Endothelial cell of umbilical vein (primary cell): ENCODE data around the gene LDLRAD4. TPM values are rescaled to one million over a fixed set of nuclear protein-coding genes. Genes with fewer than 3 reads are reported as not detected.

Experiments used
- BruUV-seq: library from RNA; stranded (reverse); fragments of 400-500 nt; replicated peaks from 2 replicates; lab custom pipeline; 2021; lab: Mats Ljungman, UMichigan
- CTCF ChIA-PET: fragments of 300-600, 350-600 bp; sonication (Branson Sonifier 250); formaldehyde crosslinking; loops from one replicate; lab custom pipeline; 2021; ENCODE audit warnings: antibody characterized with exemption, inconsistent platforms; lab: Charles Lee
- POLR2A ChIA-PET: fragments of 300-600, 350-600 bp; sonication (Branson Sonifier 250); formaldehyde crosslinking; loops from one replicate; lab custom pipeline; 2021; ENCODE audit warnings: antibody characterized with exemption, inconsistent platforms; lab: Charles Lee
- DNase-seq: peaks from one replicate; pipeline ENCODE4 v3.0.0-alpha.2; 2011; ENCODE audit warnings: low read depth, low spot score
- FAIRE-seq: peaks from 2 replicates; lab custom pipeline; 2011; peaks lifted over from hg19 to GRCh38; lab: Jason Lieb, UNC
- H2AFZ ChIP-seq: 2 replicates; pipeline ENCODE4 v1.6.0; 2012; ENCODE audit warnings: low read depth, low read length, control low read depth, inconsistent platforms
- H3K27ac ChIP-seq: 2 replicates; pipeline ENCODE4 v1.5.1; 2011; ENCODE audit warnings: low read depth, mild to moderate bottlenecking, control low read depth, low read length, moderate library complexity; ENCODE audit not compliant: insufficient read depth
- H3K27me3 ChIP-seq, 2 experiments: 2 replicates each; pipeline versions ENCODE4 v1.6.0 to v1.6.1; 2011; ENCODE audit warnings: low read length in 2 of 2, mixed read lengths in 1 of 2; ENCODE audit not compliant: control insufficient read depth in 2 of 2, insufficient read depth in 2 of 2
- H3K36me3 ChIP-seq, 2 experiments: 2 replicates in 1 of 2; 3 replicates in 1 of 2; pipeline ENCODE4 v1.5.1; 2011; ENCODE audit warnings: low read length in 2 of 2, mild to moderate bottlenecking in 1 of 2, moderate library complexity in 1 of 2; ENCODE audit not compliant: control insufficient read depth in 2 of 2, insufficient read depth in 2 of 2; ENCODE audit errors: extremely low read depth in 1 of 2
- H3K4me1 ChIP-seq: 3 replicates; pipeline ENCODE4 v1.5.1; 2011; ENCODE audit warnings: mild to moderate bottlenecking, low read length; ENCODE audit not compliant: control insufficient read depth, insufficient read depth; ENCODE audit errors: extremely low read depth
- H3K4me2 ChIP-seq: 2 replicates; pipeline ENCODE4 v1.6.1; 2011; ENCODE audit warnings: low read length, control low read depth, mixed read lengths; ENCODE audit not compliant: insufficient read depth
- H3K4me3 ChIP-seq, 3 experiments: fragments of 200-600 bp in 1 of 3; sonication (generic), shearing (Covaris generic) in 1 of 3; replicated peaks in 1 of 3; 2 replicates each; pipeline ENCODE4 v1.5.1; 2011 to 2016; ENCODE audit warnings: control low read depth in 3 of 3, low read length in 3 of 3, mild to moderate bottlenecking in 2 of 3, inconsistent platforms in 1 of 3, low read depth in 1 of 3, moderate library complexity in 1 of 3; ENCODE audit not compliant: insufficient read depth in 1 of 3
- H3K79me2 ChIP-seq: 2 replicates; pipeline ENCODE4 v1.6.0; 2012; ENCODE audit warnings: low read length, inconsistent platforms; ENCODE audit not compliant: control insufficient read depth, insufficient read depth
- H3K9ac ChIP-seq: replicated peaks from 2 replicates; pipeline ENCODE3; 2011; ENCODE audit warnings: low read length, control low read depth; ENCODE audit not compliant: insufficient read depth; ENCODE audit errors: extremely low read depth
- H3K9me1 ChIP-seq: replicated peaks from 3 replicates; pipeline ENCODE4 v1.6.0; 2011; ENCODE audit warnings: mild to moderate bottlenecking, low read length; ENCODE audit not compliant: control insufficient read depth, insufficient read depth; ENCODE audit errors: extremely low read depth
- H3K9me3 ChIP-seq: replicated peaks from 2 replicates; pipeline ENCODE4 v1.5.1; 2012; ENCODE audit warnings: low read length, inconsistent platforms; ENCODE audit not compliant: control insufficient read depth, insufficient read depth
- H4K20me1 ChIP-seq: replicated peaks from 2 replicates; pipeline ENCODE3; 2011; ENCODE audit warnings: mild to moderate bottlenecking, low read length; ENCODE audit not compliant: control insufficient read depth, insufficient read depth; ENCODE audit errors: extremely low read depth
- CTCF ChIP-seq, 2 donors: IDR thresholded peaks; 1 replicate in 1 of 2; 2 replicates in 1 of 2; pipeline ENCODE4 v1.5.1; 2011; ENCODE audit warnings: low read length in 2 of 2, mild to moderate bottlenecking in 2 of 2, moderate library complexity in 2 of 2, control low read depth in 1 of 2, inconsistent platforms in 1 of 2, low read depth in 1 of 2; ENCODE audit not compliant: insufficient read depth in 1 of 2; ENCODE audit errors: extremely low read depth in 1 of 2
- EZH2 ChIP-seq: IDR thresholded peaks from 2 replicates; pipeline ENCODE4 v1.6.1; 2012; ENCODE audit warnings: borderline replicate concordance, low read depth, mild to moderate bottlenecking, moderate library complexity, low read length, inconsistent platforms; ENCODE audit not compliant: severe bottlenecking
- FOS ChIP-seq: IDR thresholded peaks from 2 replicates; pipeline ENCODE4 v1.6.1; 2011; ENCODE audit warnings: mild to moderate bottlenecking, low read length, moderate library complexity, borderline replicate concordance; ENCODE audit not compliant: insufficient read depth
- GATA2 ChIP-seq: IDR thresholded peaks from 2 replicates; pipeline ENCODE4 v1.7.0; 2011; ENCODE audit warnings: low read depth, mild to moderate bottlenecking, moderate library complexity, mixed read lengths, low read length; ENCODE audit not compliant: insufficient read length, insufficient read depth
- JUN ChIP-seq: IDR thresholded peaks from 2 replicates; pipeline ENCODE4 v1.6.1; 2011; ENCODE audit warnings: borderline replicate concordance, low read depth; ENCODE audit not compliant: insufficient read length, insufficient read depth
- MYC ChIP-seq: IDR thresholded peaks from one replicate; pipeline ENCODE4 v1.6.1; 2011; ENCODE audit warnings: mild to moderate bottlenecking, low read depth, low read length
- POLR2A ChIP-seq: IDR thresholded peaks from 2 replicates; pipeline ENCODE4 v1.6.1; 2012; ENCODE audit warnings: low read depth, mild to moderate bottlenecking, control low read depth, low read length
- POLR2AphosphoS5 ChIP-seq: IDR thresholded peaks from 2 replicates; pipeline ENCODE4 v1.6.1; 2012; ENCODE audit warnings: low read depth, mild to moderate bottlenecking, control low read depth, low read length, moderate library complexity; ENCODE audit not compliant: insufficient read depth
- dilution Hi-C: fragments of 300-500 bp; cut with MboI; formaldehyde crosslinking; loops from one replicate; pipeline ENCODE4 v1.15.0; 2019; ENCODE audit warnings: low sequenced_read_pairs; ENCODE audit not compliant: extremely low pct_ligation_motif_present
- intact Hi-C: fragments of 100-400 bp; cut with micrococcal nuclease; formaldehyde crosslinking; loops from one replicate; pipeline ENCODE4 v1.10.0; 2022
- polyA plus RNA-seq, 4 experiments: library from polyadenylated mRNA; depleted of rRNA in 3 of 4; stranded (reverse) in 3 of 4; unstranded in 1 of 4; fragments of >200 nt; gene quantifications; 2 replicates each; pipeline versions ENCODE4 v1.2.1 to v1.2.3, GENCODE V29; 2011 to 2012; ENCODE audit warnings: missing spikeins in 1 of 4
- total RNA-seq: library from RNA; stranded (reverse); gene quantifications from 2 replicates; pipeline ENCODE4 v1.2.3, GENCODE V29; 2021
- TF ChIP-seq, protein P1 (sequence below): IDR thresholded peaks from 2 replicates; pipeline ENCODE4 v1.6.1; 2011; ENCODE audit not compliant: insufficient read depth, insufficient read length

The LDLRAD4 gene
- total and polyA plus RNA-seq, 2 donors (not counting 3 experiments of a cell fraction or from before 2014, with no cell fraction given): 5.2 to 6.5 TPM

- no peak overlapping the region for H3K4me2 ChIP-seq
- no peak overlapping the region for H3K4me3 ChIP-seq
- BruUV-seq: no TSS peak
- no peak for DNase-seq
- H3K9me3 ChIP-seq: no peaks in the 10 kb centered on the region
- no peak overlapping the region for H2AFZ ChIP-seq
- H3K9me1 ChIP-seq: no peaks in the 10 kb centered on the region
- TF ChIP-seq EZH2 (no peak), POLR2AphosphoS5 (no peak), JUN (no peak), POLR2A (no peak), FOS (no peak), CTCF (IDR thresholded peaks at IDR 0.05; ENCODE audit: extremely low read depth in 1 of 2, insufficient read depth in 1 of 2, low read depth in 1 of 2, low read length in 2 of 2) (no peak), GATA2 (no peak), MYC (no peak)
- TF ChIP-seq, protein P1, sequence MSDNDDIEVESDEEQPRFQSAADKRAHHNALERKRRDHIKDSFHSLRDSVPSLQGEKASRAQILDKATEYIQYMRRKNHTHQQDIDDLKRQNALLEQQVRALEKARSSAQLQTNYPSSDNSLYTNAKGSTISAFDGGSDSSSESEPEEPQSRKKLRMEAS: no peak
- no peaks in the 10 kb centered on the region for H3K4me1 ChIP-seq
- peaks cover 0 to 1% of the 10 kb centered on the region in 2 experiments for H3K27me3 ChIP-seq
- no peak for FAIRE-seq
- no peak overlapping the region for H3K9ac ChIP-seq
- POLR2A ChIA-PET: no interaction called here
- H3K79me2 ChIP-seq: no peaks in the 10 kb centered on the region
- H3K36me3 ChIP-seq: no peaks in the 10 kb centered on the region
- dilution Hi-C loops (no loop called here), intact Hi-C loops (no loop called here)
- no peaks in the 10 kb centered on the region for H4K20me1 ChIP-seq
- CTCF ChIA-PET: interaction anchor here (1.4 kb wide), 1 partner anchor 10 kb away, joined by 3 read pairs; no protein-coding TSS in a partner anchor
- no peak overlapping the region for H3K27ac ChIP-seq
Observed at GRCh38 chr18:13303756-13304364, 85.3 kb downstream of the LDLRAD4 start.
